Stimulated activated CD8-positive, alpha-beta memory T cell treated with anti-CD3 and anti-CD28 coated beads, Interleukin-12 subunit alpha, Interleukin-12 subunit beta, amount 100 ng/mL, for 24 hours (primary cell): ENCODE results near the gene KSR1.
A peak's percentile ranks its signal among the peaks of the same experiment; 100 is the strongest.
"Not testable (repeated sequence)": the region's sequence is repeated elsewhere in the genome, so short reads cannot be mapped to it uniquely, and the experiment has no call there.

Experiments used
- DNase-seq: peaks from one replicate; pipeline ENCODE4 v3.0.0-alpha.2; 2020; ENCODE audit errors: extremely low read depth

KSR1 gene

DNA sequence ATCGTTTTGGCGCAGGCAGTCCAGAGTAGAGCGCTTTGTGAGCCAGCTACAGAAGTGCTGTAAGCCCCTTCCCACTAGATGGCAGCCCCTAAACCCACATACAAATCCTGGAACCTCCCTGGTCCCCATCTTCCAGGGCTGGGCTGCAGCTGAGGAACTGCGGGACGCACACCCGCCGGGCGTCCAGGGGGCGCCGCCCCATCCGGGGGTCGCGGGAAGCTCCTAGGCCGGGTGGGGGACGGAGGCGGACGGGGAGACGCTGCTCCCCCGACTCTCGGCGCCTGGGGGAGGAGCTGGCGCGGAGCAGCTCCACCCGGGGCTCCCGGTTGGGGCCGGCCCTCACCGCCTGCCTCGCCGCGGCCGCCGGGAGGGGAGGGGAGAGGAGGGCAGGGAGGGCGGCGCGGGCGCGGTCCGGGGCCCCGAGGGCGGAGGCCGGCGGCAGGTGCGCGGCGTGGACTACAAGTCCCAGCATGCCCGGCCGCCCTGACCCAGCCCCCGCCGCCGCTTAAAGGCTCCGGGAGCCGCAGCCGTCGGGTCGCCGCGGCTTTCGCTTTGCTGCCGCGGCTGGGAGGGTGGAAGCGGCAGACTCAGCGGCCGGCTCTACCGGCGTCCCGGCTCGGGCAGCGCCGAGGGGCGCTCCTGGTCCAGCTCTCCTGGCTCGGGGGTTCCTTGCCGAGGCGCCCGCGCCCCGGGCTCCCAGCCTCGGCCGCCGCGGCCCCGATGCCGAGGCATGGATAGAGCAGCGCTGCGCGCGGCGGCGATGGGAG lies at the start of gene KSR1:
Gene KSR1, plus strand, starts transcription at position 535 of the 767 bp plus-strand sequence. Its CDS starts 196 bp downstream, at position 731.
- peak; percentile 62 for DNase-seq

DNA sequence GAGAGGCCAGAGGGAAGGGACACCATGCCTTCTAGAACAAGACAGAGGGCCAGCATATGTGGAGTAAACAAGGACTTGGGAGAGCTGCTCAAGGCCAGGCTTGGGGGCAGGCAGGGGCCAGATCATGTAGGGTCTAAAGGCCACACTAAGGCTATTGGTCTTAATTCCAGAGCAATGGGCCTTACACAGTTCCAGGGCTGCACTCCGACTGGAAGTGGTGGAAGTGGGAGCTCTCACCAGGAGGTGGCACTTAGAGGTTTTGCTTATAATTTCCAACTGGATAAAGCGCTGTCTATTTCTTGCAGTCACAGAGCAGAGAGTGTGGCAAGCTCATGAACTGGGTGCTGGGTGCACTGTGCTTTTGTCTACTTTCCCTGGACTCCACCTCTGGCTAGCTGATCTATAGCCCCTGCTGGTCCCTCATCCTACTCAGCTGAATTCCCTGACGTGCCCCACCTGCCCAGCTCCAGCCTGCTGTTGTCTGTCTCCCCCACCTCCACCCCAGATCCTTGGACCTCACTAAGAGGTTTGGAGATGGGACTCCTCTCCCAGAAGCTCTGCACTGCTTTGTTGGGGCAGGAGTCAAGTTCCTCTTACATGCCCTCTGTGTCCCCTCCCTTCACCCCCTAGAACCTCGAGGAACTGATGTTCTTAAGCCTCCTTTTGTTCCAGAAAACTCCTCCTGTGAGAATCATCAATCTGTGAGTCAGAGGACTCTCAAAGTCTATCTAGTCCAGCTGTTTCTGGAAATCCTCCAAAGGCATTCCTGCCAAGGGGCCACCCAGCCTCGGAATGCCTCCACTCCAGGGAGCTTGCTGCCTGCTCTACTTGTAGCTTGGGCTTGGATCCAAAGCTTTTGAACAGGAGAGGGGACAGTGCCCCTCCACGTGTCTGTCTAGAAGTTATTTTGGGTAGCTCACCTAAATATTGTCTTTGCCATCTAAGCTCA lies 48.1 kb upstream of the KSR1 start:
- no peak for DNase-seq

DNA sequence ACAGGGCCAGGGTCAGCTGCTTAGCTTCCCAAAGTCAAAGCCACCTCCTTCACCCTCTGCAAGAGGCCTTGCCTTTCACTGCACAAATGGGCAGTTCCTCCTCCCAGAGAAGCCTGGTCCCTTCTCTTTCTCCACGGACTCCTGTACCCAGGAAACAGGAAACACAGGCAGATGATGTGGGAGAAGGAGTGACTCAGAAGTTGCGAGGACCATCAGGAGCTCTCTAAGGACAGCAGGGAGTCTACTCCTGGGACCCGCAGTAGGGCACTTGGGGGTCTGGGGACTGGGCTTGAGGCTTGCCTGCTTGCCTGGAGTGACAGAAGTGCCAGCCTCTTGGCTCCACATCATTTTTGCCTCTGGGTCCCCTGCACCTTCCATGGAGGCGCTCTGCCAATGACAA lies 47.4 kb upstream of the KSR1 start:
- DNase-seq = no peak

DNA sequence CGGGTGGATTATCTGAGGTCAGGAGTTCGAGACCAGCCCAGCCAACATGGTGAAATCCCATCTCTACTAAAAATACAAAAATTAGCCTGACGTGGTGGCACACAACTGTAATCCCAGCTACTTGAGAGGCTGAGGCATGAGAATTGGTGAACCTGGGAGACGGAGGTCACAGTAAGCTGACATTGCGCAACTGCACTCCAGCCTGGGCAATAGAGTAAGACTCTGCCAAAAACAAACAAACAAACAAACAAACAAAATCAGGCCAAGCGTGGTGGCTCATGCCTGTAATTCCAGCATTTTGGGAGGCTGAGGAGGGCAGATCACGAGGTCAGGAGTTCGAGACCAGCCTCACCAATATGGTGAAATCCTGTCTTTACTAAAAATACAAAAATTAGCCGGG lies 44.1 kb upstream of the KSR1 start:
- DNase-seq = not testable (repeated sequence)

DNA sequence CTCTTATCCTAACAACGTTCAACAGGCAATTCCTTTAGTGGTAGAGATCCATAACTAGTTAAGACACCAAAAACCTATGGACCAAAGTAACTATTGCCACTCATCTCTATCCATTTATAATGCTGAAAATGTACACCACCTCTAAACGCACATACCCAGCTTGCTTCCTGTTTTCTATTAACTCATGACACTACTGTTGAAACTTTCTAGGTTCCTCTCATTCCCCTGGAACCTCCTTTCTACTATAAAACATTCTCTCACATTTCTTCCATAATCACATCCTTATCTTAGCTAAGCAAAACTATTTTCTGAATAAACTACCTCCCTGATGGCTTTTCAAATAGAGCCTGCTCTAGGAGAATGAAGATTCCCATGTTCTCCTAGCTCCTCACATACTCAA lies 42.9 kb upstream of the KSR1 start:
- no peak for DNase-seq

DNA sequence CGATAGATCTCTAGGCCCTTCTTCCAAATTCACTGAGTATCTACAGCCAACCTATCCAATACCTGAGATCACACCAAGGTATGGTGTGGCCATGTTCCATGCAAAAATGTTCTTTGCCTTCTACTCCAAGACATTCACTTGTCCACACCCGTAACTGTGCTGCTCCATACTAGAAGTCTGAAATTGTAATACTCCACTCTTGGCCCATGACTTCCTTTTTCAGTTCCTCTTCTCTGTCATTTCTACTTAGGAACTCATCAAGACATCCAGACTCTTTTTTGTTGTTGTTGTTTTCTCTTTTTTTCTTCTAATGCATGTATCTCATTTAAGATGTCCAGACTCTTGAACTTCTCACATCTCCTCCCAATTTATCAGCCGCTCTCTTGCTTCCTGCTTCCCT lies 42.5 kb upstream of the KSR1 start:
- no peak for DNase-seq

DNA sequence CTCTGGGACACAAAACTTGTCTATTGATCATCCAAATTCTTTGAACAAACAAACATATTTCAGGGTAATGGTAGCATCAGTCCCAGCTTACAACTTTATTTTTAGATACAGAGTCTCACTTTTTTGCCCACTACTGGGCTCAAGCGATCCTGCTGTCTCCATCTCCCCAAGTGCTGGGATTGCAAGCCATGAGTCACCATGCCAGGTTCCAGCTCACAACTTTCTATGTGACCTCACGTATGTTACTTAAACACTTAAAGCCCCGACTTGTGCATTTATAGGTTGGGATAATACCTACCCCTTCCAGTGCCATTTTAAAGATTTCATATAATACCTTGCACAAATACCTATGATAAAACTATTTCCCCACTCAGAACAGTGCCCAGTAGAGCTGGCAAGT lies 42.0 kb upstream of the KSR1 start:
- no peak for DNase-seq

DNA sequence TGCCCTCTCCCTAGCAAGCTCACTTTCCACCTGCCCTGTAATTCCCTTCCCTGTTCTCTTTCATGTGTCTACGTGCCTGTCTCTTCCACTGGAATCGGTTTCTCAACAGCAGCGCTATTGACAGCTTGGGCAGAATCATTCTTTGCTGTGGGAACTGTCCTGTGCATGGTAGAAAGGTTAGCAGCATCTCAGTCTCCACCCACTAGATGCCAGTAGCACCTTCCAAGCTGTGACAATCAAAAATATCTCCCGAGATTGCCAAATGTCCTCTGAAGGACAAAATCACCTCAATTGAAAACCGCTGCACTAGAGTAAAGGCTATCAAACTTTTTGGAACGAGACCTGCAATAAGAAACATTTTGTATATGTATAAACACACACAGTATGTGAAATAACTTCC lies 41.6 kb upstream of the KSR1 start:
- DNase-seq = no peak

DNA sequence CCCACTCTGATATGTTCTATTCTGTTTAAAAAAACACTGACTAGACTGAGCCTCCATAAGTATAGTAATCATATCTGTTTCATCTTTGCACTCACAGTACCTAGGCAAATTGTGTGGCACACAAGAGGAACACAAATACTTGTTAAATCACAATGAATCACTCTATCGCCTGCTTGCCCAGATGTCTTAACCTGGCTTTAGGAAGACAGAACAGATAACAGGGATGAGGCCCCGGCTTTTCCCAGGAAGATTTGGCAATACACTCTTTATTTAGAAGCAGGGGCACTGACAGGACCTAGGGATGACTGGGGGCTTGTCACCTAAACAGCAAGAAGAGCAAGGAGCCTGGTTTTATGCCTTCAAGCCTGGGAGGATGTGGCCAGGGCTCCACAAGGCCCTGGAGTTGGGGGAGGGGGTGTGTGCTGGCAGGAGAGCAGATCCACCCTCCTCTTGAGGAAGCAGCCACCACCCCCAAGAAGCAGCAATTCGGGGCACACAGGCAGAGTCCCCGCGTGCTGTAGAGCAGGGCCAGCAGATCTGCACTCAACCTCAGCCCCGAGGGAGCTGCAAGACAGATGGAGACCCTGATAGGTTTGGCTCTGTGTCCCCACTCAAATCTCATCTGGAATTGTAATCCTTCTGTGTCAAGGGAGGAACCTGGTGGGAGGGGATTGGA lies 41.0 kb upstream of the KSR1 start:
- DNase-seq = no peak

DNA sequence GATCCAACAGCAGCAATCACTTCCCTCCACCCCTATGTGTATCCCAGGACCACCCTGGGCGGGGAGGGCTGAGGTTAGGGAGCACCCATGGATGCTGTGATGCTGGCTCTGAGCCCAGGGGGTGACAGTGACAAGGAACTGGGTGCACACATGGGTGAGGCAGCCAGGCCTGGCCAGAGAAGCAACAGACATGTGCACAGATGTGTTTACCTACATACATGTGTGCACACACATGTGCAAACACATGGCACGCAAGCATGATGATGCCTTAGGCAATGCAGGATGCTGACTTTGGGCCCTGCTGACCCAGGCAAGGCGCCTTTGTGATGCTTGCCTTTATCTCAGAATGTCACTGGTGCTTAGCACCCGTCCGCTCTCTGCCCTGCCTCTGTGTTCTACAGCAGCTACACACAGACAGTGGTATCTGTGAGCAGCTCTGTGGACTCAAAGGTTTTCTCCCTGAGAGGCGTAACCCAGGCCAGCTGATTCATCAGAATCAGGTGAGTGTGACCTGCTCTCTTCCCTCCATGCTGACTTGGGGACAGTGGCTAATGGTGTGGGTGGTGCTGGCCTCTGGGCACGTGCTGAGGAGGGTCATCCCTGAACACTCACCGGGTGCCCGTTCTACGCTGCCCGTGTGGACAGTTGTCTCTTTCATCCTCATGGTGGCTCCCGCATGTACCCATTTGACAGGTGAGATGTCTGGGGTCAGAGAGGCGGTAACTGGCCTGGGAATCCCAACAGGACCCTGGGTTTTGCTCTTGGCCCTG lies 38.5 kb upstream of the KSR1 start:
- no peak for DNase-seq

DNA sequence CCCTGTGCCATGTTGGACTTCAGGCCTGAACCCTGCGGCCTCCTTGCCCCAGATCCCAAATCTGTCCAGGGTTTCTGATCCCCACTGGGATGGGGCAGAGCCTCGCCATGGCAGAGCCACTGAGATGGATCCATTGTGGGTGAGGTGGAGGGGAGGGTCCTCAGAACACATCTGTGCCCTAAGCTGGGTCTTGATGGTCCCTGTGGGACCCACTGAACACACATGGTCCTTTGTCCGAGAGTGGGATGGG lies 38.0 kb upstream of the KSR1 start:
- no peak for DNase-seq

DNA sequence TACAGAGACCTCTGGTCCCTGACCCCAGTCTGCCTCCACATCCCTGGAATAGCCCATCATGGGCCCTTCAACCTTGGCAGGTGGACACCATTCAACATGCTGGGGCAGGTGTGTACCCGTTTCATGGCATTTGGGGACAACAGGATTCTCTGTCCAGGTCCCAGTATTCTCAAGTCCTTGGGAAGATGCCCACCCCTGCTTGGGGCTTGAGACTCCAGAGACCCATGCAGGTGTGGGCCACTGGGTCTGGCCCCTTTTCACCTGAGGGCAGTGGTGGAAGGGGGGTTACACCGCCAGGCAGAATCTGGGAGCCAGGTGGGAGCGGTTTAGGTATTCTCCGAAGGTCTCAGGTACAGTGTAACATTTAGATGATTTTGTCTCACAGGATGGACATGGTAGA lies 37.1 kb upstream of the KSR1 start:
- DNase-seq = no peak

DNA sequence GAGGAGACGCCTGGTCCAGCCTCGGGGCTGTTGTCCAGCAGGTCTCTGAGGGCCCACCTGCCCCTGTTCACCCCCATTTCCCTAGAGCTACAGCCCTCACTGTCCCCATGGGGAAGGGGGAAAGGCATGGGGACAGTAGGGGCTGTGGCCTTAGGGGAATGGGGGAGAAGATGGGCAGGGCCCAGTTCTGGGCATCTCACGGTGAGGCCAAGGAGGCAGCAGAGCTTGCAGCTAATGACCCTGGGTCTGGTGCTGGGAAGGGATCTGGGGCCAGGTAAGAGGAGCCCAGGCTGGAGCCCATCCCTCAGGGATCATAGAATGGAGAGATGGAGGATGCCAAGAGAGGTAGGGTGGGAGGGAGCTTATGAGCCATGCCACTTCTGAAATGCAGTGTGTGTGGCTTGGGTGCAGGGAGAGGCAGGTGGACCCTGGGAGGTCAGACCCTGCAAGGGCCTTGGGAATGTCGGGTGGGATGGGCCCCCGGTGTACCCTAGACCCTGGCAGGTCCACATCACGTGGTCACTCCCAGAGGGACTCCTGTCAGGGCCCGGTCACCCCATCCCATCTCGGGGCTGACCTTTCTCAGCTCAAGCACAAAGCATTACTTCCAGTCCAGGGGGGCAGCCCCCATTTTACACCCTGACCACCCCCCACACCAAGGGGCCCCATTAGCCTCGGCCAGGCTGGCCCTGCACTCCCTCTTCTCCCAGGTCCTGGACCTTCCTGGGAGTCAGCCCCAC lies 35.9 kb upstream of the KSR1 start:
- no peak for DNase-seq

DNA sequence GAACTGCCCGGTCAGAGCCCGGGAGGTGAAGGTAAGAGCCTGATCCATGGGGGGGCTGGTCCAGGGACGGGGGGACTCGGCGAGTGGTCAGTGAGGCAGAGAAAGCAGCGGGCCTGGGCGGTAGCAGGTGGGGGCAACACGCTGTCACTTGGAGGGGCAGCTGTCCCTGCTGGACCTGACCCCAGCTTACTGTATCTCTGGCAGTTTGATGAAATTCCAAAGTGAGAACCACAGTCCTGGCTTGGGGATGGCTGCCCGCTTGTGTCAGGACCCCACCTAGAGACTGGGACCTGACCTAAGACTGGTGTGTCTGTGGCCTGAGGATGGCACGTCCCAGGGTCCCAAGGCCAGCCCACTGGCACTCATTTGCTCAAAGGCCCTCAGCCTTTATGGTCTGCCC lies 35.1 kb upstream of the KSR1 start:
- no peak for DNase-seq

DNA sequence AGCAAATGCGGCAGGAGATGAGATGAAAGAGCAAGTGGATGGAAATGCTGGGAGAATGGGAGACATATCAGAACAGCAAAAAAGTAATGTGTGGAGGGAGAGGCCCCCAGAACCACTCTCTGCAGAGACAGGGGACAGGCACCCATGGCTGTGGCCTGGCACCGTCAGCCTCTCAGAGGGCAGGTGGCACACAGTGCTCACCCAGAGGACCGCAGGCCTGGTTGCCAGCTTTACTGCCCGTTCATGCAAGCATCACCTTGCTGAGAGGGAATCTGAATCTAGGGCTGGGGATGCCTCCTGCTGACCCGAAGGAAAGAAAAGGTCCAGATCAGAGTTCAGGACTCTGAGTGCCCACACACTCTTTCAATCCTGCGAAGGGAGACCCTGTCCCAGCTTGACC lies 34.6 kb upstream of the KSR1 start:
- not testable (repeated sequence) for DNase-seq

DNA sequence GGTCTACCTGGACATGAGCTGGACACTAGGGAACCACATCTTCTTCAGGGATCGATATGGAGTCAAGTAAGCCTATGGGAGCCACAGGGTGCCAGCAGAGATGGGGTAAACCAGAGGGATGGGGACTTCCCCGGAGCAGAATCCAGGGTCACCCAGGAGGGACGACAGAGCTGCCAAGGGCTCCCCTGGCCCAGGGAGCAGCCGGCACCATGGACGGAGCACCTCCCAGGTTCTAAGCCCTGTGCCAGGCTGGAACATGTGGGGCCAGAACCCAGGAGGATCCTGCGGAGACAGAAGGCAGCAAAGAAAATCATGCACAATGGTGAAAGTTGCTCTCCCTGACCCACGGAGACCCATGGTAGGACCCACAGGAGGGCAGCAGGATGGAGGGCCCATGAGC lies 33.6 kb upstream of the KSR1 start:
- DNase-seq = no peak

DNA sequence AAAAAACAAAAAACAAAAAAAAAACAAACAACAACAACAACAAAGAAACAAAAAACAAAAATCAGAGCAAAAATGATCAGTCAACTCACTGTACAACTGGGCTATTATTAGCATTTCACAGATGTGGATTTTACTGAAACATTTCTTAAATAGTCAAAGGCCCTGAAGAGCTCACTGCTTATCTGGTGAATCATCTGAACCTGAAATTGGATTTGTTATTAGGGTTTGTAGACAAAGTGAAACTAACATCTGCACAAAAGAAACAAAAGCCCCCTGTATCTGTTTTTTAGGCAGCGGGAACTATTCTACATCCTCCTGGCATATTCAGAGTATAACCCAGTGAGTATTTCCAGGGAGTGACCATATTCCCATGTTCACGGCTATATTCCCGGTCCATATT lies 32.6 kb upstream of the KSR1 start:
- DNase-seq = no peak

DNA sequence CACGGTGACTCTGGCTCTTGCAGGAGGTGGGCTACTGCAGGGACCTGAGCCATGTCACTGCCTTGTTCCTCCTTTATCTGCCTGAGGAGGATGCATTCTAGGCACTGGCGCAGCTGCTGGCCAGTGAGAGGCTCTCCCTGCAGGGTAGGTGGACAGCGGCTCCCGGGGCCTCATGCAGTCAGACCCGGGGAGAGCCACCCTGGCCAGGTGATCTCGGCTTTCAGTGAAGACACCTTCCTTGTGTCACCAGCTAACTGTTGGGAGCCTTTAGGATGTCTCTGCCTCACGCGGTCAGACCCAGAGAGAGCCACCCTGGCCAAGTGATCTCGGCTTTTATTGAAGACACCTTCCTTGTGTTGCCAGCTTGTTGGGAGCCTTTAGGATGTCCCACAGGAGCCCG lies 31.7 kb upstream of the KSR1 start:
- no peak for DNase-seq

DNA sequence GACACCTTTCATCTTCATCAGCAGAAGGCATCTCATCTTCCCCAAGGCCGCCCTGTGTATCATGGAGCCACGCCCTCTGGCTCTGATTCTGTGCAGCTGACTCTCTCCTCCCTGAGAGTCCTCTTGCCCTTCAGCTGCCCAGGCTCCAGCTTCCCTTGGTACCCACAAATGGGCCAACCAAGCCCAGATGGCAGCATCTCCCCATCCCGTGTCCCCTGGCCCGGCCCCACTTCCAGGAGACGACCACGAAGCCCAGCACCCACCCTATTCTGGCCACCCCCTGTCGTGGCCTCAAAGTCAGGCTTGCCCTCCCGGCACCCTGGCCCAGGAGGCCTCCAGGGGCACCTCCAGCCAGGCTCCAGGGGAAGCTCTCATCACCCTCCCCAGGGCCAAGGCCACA lies 31.3 kb upstream of the KSR1 start:
- no peak for DNase-seq

DNA sequence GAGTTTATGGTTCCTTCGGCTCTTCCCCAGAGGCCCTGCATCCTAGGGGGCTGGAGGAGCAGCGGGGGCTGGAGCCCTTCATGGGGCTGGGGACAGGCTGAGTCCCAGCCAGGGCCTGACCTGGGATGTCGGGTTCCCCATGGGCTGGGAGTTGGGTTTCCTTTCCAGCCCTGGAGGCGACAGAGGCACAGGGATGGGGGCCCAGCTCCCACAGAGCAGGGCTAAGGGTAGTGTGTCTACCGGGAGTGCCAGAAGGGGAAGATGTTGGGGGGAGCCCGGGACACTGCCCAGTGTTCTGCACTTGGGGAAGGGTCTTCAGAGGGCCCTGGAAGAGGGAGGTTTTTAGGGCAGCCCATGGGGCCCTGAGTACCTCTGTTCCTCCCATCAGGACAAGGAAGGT lies 30.7 kb upstream of the KSR1 start:
- DNase-seq = not testable (repeated sequence)

DNA sequence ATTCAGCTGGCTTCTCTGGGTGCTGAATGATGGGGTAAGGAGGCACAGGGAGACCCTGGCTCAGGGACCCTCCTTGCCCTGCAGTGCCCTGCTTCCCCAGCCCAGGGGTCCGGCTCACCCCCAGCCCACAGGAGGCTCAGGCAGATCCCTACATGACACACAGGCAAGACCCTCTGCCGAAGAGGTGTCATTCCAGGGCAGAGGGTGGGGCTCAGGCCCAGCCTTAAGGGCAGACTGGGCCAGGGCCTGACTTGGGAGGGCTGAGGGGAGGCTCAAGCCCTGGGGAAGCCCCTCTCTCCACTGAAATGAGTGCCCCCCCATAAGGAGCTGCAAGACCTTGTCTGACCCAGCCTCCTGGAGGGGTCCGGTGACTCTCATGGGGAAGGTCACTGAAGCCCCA lies 30.3 kb upstream of the KSR1 start:
- no peak for DNase-seq
